ENCODE results near the gene HSPA14.

- no peak for TF ChIP-seq CTCF (IDR thresholded peaks at IDR 0.05; ENCODE audit: poor library complexity, severe bottlenecking)
- no peak for TF ChIP-seq EZH2 (IDR thresholded peaks at IDR 0.05; ENCODE audit: borderline replicate concordance, insufficient read depth, low read length, poor library complexity, severe bottlenecking)
Observed at GRCh38 chr10:14860791-14861190, 22.7 kb downstream of the HSPA14 start.

All from neural cell (in vitro differentiated cells).